DMS53 treated with DMSO at 0.1 percent for 48 hours (cell line): ENCODE results near the gene NPAS3.

Source experiments
- DNase-seq: peaks from one replicate; lab custom pipeline; 2025; ENCODE audit not compliant: unreplicated experiment; lab: John Stamatoyannopoulos, UW

NPAS3 gene

DNA sequence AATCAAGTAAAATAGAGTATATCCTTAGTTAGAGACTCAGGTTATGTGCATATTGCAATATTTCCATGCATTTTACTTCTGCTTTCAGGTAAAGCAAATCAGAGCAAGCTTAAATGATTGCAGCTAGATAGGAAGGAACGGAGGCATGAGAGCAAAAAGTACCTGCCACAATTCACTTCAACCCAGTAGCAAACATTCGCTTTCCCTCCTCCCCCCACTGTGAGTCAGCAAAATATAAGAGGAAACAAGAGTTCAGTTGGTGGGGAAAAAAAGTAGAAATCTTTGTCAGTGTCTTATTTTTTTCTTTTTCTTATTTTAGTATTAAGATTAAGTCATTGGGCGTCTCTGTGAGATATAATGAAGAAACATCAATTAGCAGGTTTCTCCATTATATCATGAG lies 475.4 kb downstream of the NPAS3 start:
- no peak for DNase-seq

DNA sequence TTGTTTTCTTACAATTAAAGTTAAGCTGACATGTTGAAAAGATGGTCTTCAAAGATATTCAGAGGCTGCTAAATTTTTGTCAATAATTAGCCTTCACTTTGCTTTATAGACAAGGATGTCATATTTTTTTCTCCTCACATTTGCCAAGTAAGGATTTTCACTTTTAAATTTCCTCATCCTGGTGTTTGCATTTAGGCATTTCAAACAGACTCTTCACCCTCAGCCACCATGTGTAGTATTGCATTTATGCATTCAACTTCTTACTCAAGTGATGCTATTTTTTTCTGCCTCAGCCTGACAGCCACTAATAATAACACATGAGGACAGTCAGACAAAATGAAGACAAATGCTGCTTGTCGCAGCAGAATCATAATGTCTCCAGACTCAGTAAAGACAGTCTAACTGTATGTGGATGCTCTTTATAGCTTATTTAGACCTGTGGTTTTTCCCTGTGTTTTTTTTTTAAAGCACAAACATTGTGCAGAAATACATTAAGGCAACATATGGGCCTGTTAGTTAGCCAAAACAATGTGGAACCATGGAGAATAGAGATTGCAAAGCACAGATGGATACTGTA lies 481.5 kb downstream of the NPAS3 start:
- DNase-seq, result no peak

- no peak for DNase-seq
Measured at GRCh38 chr14:33430414-33431035, 491.8 kb downstream of the NPAS3 start.

DNA sequence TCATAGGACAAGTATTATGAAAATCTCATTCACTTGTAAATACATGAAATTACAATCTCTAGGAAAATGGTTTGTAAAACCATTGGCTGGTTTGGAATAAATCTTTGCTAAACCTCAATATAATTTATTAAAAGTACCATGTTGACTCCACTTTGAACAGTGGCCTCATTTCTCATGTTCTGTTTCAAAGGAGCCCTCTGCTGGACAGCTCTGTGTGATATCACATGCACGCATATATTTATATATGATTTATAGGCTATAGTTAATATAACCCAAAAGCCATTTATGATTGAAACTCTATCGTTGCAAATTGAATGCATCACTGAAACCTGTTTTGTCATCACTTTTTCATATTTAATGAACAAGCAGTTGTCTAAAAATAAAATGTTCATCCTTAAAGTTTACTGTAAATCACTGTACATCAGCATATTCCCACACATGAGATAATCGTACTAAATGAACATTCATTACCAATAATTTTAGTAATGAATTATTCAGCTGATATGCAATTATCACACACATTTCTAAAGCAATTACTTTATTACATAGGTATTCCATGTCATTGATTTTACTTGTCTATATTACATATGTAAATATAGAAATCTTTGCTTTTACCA lies 493.8 kb downstream of the NPAS3 start:
- DNase-seq, result peak; percentile 5

- no peak for DNase-seq
Measured at GRCh38 chr14:33433396-33433795, 494.7 kb downstream of the NPAS3 start.

- DNase-seq, result no peak
Measured at GRCh38 chr14:33435911-33436689, 497.4 kb downstream of the NPAS3 start.

DNA sequence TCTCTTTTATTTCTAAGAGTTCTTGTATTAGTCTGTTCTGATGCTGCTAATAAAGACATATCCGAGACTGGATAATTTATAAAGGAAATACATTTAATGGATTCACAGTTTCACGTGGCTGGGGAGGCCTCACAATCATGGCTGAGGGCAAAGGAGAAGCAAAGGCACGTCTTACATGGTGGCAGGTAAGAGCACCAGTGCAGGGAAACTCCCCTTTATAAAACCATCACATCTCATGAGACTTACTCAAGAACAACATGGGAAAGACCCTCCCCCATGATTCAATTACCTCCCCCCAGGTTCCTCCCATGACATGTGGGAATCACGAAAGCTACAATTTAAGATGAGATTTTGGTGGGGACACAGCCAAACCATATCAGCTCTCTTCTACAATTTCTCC lies 503.0 kb downstream of the NPAS3 start:
- no peak for DNase-seq

GRCh38 chr14:33444136-33444535 lies 505.5 kb downstream of the NPAS3 start:
- no peak for DNase-seq

GRCh38 chr14:33449268-33449667 lies 510.6 kb downstream of the NPAS3 start:
- no peak for DNase-seq

GRCh38 chr14:33449703-33450395 lies 511.2 kb downstream of the NPAS3 start:
- no peak for DNase-seq

GRCh38 chr14:33450416-33450815 lies 511.7 kb downstream of the NPAS3 start:
- DNase-seq, result no peak

GRCh38 chr14:33451211-33451610 lies 512.5 kb downstream of the NPAS3 start:
- DNase-seq, result no peak

DNA sequence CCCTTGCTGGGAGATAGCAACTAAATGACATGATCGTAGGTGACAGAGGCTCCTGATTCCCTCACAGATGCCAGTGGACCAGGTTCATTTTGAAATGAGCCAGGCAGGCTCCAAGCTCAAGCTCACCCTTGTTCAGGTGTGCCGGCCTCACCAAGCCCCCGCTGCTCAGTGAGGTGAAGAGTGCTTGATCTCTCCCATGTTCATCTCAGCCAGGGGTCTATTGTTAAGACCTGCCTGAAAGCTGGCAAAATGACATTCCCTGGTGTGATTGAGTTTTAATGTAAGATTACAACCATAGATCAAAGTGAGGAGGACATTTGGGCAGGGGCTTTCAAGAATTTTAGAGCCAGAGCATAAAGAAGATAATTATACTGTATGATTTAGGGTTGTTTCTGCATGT lies 514.3 kb downstream of the NPAS3 start:
- DNase-seq, result no peak

GRCh38 chr14:33454022-33454595 lies 515.4 kb downstream of the NPAS3 start:
- DNase-seq, result no peak

GRCh38 chr14:33454707-33455106 lies 516.0 kb downstream of the NPAS3 start:
- DNase-seq, result no peak

GRCh38 chr14:33455654-33456345 lies 517.1 kb downstream of the NPAS3 start:
- DNase-seq, result no peak

GRCh38 chr14:33457021-33457420 lies 518.3 kb downstream of the NPAS3 start:
- DNase-seq, result no peak

DNA sequence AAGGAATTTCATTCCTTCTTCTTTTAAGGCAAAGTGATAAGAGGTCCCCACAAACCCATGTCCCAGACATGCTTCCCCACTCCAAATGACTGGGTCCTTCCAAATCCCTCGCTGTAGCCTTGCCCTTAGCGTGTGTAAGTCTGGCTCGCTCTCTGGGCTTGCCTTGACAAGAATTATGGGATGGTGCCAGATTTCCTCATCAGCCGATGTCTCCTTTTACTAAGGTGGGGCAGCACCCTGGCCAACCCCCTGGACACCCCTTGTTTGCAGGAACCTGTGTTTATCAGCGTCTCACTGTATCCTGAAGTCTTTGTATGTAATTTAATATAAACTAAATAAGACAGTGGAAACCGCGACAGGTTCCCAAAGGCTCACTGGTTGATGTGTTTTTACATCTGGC lies 518.9 kb downstream of the NPAS3 start:
- DNase-seq, result no peak

DNA sequence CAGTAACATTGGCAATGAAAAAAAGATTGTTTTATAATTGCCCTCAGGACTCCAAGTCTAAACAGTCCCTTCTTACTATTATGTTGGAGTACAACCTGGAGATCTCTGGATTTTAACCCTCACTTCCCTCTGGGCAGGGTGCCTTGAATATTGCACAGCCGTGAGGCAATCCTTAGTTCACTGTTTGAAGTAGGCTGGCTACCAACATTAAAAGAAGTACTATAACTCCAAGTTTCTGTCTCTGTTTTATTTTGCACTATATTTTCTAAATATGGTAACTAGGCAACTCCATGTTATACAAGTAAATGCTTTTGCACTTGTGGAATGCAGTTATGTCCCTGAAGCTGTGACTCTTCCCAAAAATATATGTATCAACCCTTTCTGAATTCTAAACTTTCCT lies 521.5 kb downstream of the NPAS3 start:
- no peak for DNase-seq

- no peak for DNase-seq
Measured at GRCh38 chr14:33461036-33461435, 522.4 kb downstream of the NPAS3 start.
